ENCODE results near the gene OXSR1.
A peak's percentile ranks its signal among the peaks of the same experiment; 100 is the strongest.

Gene OXSR1

DNA sequence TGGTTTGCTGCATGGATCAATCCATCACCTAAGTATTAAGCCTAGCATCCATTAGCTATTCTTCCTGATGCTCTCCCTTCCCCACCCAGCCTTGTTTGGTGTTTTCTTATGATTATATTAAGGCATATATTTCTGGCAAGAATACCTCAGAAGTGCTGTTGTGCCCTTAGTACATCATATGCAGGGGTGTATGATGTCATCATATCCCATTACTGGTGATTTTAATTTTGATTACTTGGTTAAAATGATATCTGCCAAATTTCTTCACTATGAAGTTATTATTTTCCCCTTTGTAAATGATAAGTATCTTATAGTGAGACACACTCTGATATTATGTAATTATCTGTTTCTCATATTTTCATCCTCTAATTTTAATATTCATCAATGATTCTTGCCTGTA, 132.2 kb downstream of the OXSR1 start:
- intact Hi-C loops (cut with DNase I; ENCODE audit: low total_unique reads) = no loop called here
- Histone ChIP-seq H3K27ac (no peak overlapping the region), H3K4me3 (no peak overlapping the region), H3K36me3 (no peaks in the 10 kb centered on the region), H3K9me3 (no peaks in the 10 kb centered on the region), H3K27me3 (no peaks in the 10 kb centered on the region), H3K4me1 (no peaks in the 10 kb centered on the region)
- DNase-seq = no peak
- TF ChIP-seq, protein P1, sequence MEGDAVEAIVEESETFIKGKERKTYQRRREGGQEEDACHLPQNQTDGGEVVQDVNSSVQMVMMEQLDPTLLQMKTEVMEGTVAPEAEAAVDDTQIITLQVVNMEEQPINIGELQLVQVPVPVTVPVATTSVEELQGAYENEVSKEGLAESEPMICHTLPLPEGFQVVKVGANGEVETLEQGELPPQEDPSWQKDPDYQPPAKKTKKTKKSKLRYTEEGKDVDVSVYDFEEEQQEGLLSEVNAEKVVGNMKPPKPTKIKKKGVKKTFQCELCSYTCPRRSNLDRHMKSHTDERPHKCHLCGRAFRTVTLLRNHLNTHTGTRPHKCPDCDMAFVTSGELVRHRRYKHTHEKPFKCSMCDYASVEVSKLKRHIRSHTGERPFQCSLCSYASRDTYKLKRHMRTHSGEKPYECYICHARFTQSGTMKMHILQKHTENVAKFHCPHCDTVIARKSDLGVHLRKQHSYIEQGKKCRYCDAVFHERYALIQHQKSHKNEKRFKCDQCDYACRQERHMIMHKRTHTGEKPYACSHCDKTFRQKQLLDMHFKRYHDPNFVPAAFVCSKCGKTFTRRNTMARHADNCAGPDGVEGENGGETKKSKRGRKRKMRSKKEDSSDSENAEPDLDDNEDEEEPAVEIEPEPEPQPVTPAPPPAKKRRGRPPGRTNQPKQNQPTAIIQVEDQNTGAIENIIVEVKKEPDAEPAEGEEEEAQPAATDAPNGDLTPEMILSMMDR (IDR thresholded peaks at IDR 0.05) = no peak

DNA sequence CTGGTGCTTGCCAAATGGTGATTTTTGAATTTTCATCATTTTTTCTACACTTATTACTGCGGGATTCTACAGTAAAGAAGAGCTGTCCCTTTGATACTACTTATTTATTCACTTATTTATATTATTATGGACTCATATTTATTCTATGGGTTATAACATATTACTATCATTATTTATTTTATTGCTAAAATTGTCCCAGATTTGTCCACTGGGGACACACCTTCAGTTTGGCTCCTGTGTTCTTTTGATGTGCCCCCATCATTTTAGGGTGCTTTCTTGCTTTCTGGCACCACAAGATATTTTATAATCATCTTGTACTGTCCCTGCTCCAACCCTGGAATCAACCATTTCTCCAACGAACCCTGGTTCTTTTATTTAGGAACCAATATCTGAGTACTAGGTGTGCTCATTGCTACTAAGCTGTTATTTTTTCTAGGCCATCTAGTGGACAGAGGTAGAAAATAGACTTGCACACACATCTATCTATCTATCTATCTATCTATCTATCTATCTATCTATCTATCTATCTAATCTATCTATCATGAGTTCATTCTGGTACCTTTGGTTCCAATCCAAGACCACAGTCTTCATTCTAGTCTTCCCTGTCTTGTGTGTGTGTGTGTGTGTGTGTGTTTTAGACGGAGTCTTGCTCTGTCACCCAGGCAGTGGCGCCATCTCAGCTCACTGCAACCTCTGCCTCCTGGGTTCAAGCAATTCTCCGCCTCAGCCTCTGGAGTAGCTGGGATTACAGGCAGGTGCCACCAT, 132.8 kb downstream of the OXSR1 start:
- DNase-seq = no peak
- Histone ChIP-seq H3K27me3 (no peaks in the 10 kb centered on the region), H3K4me1 (no peaks in the 10 kb centered on the region), H3K9me3 (no peaks in the 10 kb centered on the region), H3K36me3 (no peaks in the 10 kb centered on the region), H3K4me3 (no peak overlapping the region), H3K27ac (no peak overlapping the region)
- intact Hi-C loops (cut with DNase I; ENCODE audit: low total_unique reads) = no loop called here
- TF ChIP-seq, protein P1 (IDR thresholded peaks at IDR 0.05) = peak in 1 of 2 experiments; percentile 23

Data from tibial artery (tissue), 4 donors.